ENCODE data around the gene C9orf85. TPM values are rescaled to one million over a fixed set of nuclear protein-coding genes. Genes with fewer than 3 reads are reported as not detected.

Gene C9orf85
- total and polyA plus RNA-seq, 4 experiments from 2014 or later, result 8.2 to 10.9 (median 10.5) TPM

GRCh38 chr9:71924576-71924975, 13.1 kb downstream of the C9orf85 start:
- H3K4me1 ChIP-seq (ENCODE audit: insufficient read depth, low read length), result no peaks in the 10 kb centered on the region
- intact Hi-C loops (cut with micrococcal nuclease), result no loop called here
- Mint-ChIP-seq H3K4me1 (peaks cover under 1 to 7% (median 5%) of the 10 kb centered on the region in 4 donors), H3K9me3 (no peaks in the 10 kb centered on the region), H3K27ac (no peak overlapping the region), H3K27me3 (no peaks in the 10 kb centered on the region), H3K4me3 (no peak overlapping the region), H3K36me3 (peaks cover 18 to 24% of the 10 kb centered on the region in 2 donors)
- ChIA-PET CTCF (ENCODE audit: partially characterized antibody) (interaction anchor here (0.8 kb wide), 1 partner anchor 12 kb away, joined by 3 read pairs; no protein-coding TSS in a partner anchor), POLR2A (ENCODE audit: partially characterized antibody) (no interaction called here)
- H3K27me3 ChIP-seq (ENCODE audit: insufficient read depth, low read length), result no peaks in the 10 kb centered on the region
- DNase-seq, result no peak
- H3K4me3 ChIP-seq (ENCODE audit: low read length in 2 of 2), result no peak overlapping the region
- H3K9me3 ChIP-seq (ENCODE audit: control insufficient read depth in 1 of 2, low read length in 2 of 2), result no peaks in the 10 kb centered on the region
- H3K27ac ChIP-seq (ENCODE audit: low read depth, low read length), result no peak overlapping the region
- H3K36me3 ChIP-seq (ENCODE audit: insufficient read depth, low read length), result no peaks in the 10 kb centered on the region

GRCh38 chr9:71925834-71926233, 14.4 kb downstream of the C9orf85 start:
- H3K9me3 ChIP-seq (ENCODE audit: control insufficient read depth in 1 of 2, low read length in 2 of 2), result no peaks in the 10 kb centered on the region
- no peak overlapping the region for H3K4me3 ChIP-seq (ENCODE audit: low read length in 2 of 2)
- DNase-seq, result no peak
- Mint-ChIP-seq H3K9me3 (no peaks in the 10 kb centered on the region), H3K4me1 (peaks cover 0 to 8% (median 5%) of the 10 kb centered on the region in 4 donors), H3K4me3 (no peak overlapping the region), H3K27me3 (no peaks in the 10 kb centered on the region), H3K36me3 (peaks cover 16 to 24% of the 10 kb centered on the region in 2 donors), H3K27ac (no peak overlapping the region)
- no peaks in the 10 kb centered on the region for H3K36me3 ChIP-seq (ENCODE audit: insufficient read depth, low read length)
- intact Hi-C loops (cut with micrococcal nuclease), result no loop called here
- no peaks in the 10 kb centered on the region for H3K27me3 ChIP-seq (ENCODE audit: insufficient read depth, low read length)
- ChIA-PET CTCF (ENCODE audit: partially characterized antibody) (interaction anchor here (1.0 kb wide), 1 partner anchor 119 kb away, joined by 5 read pairs; no protein-coding TSS in a partner anchor), POLR2A (ENCODE audit: partially characterized antibody) (interaction anchor here (0.7 kb wide), 1 partner anchor 14 kb away, joined by 5 read pairs; the partner anchor contains the start of genes ABHD17B and C9orf85)
- no peak overlapping the region for H3K27ac ChIP-seq (ENCODE audit: low read depth, low read length)
- no peaks in the 10 kb centered on the region for H3K4me1 ChIP-seq (ENCODE audit: insufficient read depth, low read length)

GRCh38 chr9:71928376-71928775, 16.9 kb downstream of the C9orf85 start:
- intact Hi-C loops (cut with micrococcal nuclease), result no loop called here
- Mint-ChIP-seq H3K9me3 (peaks cover 0 to 2% (median 0%) of the 10 kb centered on the region in 8 donors), H3K4me1 (peaks cover 3 to 13% (median 5%) of the 10 kb centered on the region in 4 donors), H3K36me3 (peaks cover 7 to 22% of the 10 kb centered on the region in 2 donors), H3K27me3 (no peaks in the 10 kb centered on the region), H3K27ac (no peak overlapping the region), H3K4me3 (no peak overlapping the region)
- Histone ChIP-seq H3K4me3 (ENCODE audit: low read length in 2 of 2) (no peak overlapping the region), H3K27me3 (ENCODE audit: insufficient read depth, low read length) (no peaks in the 10 kb centered on the region), H3K4me1 (ENCODE audit: insufficient read depth, low read length) (no peaks in the 10 kb centered on the region), H3K36me3 (ENCODE audit: insufficient read depth, low read length) (no peaks in the 10 kb centered on the region), H3K27ac (ENCODE audit: low read depth, low read length) (no peak overlapping the region), H3K9me3 (ENCODE audit: control insufficient read depth in 1 of 2, low read length in 2 of 2) (no peaks in the 10 kb centered on the region)
- POLR2A ChIA-PET (ENCODE audit: partially characterized antibody), result no interaction called here
- CTCF ChIA-PET (ENCODE audit: partially characterized antibody), result interaction anchor here (1.2 kb wide), 1 partner anchor 15 kb away, joined by 3 read pairs; no protein-coding TSS in a partner anchor
- no peak for DNase-seq

- Histone ChIP-seq H3K36me3 (ENCODE audit: insufficient read depth, low read length) (no peaks in the 10 kb centered on the region), H3K4me1 (ENCODE audit: insufficient read depth, low read length) (no peaks in the 10 kb centered on the region), H3K4me3 (ENCODE audit: low read length in 2 of 2) (no peak overlapping the region), H3K9me3 (ENCODE audit: control insufficient read depth in 1 of 2, low read length in 2 of 2) (no peaks in the 10 kb centered on the region), H3K27me3 (ENCODE audit: insufficient read depth, low read length) (no peaks in the 10 kb centered on the region), H3K27ac (ENCODE audit: low read depth, low read length) (no peak overlapping the region)
- H3K36me3 Mint-ChIP-seq, result peaks cover 4 to 19% of the 10 kb centered on the region in 2 donors
- H3K4me3 Mint-ChIP-seq, result no peak overlapping the region
- H3K27ac Mint-ChIP-seq, result no peak overlapping the region
- H3K9me3 Mint-ChIP-seq, result peaks cover 0 to 2% (median 0%) of the 10 kb centered on the region in 8 donors
- peaks cover 3 to 13% (median 6%) of the 10 kb centered on the region in 4 donors for H3K4me1 Mint-ChIP-seq
- CTCF ChIA-PET (ENCODE audit: partially characterized antibody), result interaction anchor here (1.2 kb wide), 1 partner anchor 15 kb away, joined by 3 read pairs; no protein-coding TSS in a partner anchor
- H3K27me3 Mint-ChIP-seq, result no peaks in the 10 kb centered on the region
- intact Hi-C loops (cut with micrococcal nuclease), result no loop called here
- POLR2A ChIA-PET (ENCODE audit: partially characterized antibody), result no interaction called here
- no peak for DNase-seq
Measured at GRCh38 chr9:71928806-71929205, 17.4 kb downstream of the C9orf85 start.

GRCh38 chr9:71929223-71929622, 17.8 kb downstream of the C9orf85 start:
- no peak overlapping the region for H3K27ac Mint-ChIP-seq
- CTCF ChIA-PET (ENCODE audit: partially characterized antibody), result no interaction called here
- H3K4me3 Mint-ChIP-seq, result no peak overlapping the region
- Histone ChIP-seq H3K36me3 (ENCODE audit: insufficient read depth, low read length) (no peaks in the 10 kb centered on the region), H3K4me3 (ENCODE audit: low read length in 2 of 2) (no peak overlapping the region), H3K27me3 (ENCODE audit: insufficient read depth, low read length) (no peaks in the 10 kb centered on the region), H3K9me3 (ENCODE audit: control insufficient read depth in 1 of 2, low read length in 2 of 2) (no peaks in the 10 kb centered on the region), H3K27ac (ENCODE audit: low read depth, low read length) (no peak overlapping the region), H3K4me1 (ENCODE audit: insufficient read depth, low read length) (no peaks in the 10 kb centered on the region)
- H3K9me3 Mint-ChIP-seq, result peaks cover 0 to 2% (median 0%) of the 10 kb centered on the region in 8 donors
- peaks cover 3 to 13% (median 6%) of the 10 kb centered on the region in 4 donors for H3K4me1 Mint-ChIP-seq
- peaks cover 2 to 19% of the 10 kb centered on the region in 2 donors for H3K36me3 Mint-ChIP-seq
- no peak for DNase-seq
- POLR2A ChIA-PET (ENCODE audit: partially characterized antibody), result no interaction called here
- intact Hi-C loops (cut with micrococcal nuclease), result no loop called here
- no peaks in the 10 kb centered on the region for H3K27me3 Mint-ChIP-seq

GRCh38 chr9:71929791-71930440, 18.5 kb downstream of the C9orf85 start:
- intact Hi-C loops (cut with micrococcal nuclease), result no loop called here
- Mint-ChIP-seq H3K27me3 (no peaks in the 10 kb centered on the region), H3K36me3 (peaks cover 1 to 19% of the 10 kb centered on the region in 2 donors), H3K4me3 (no peak overlapping the region), H3K9me3 (peaks cover 0 to 2% (median 0%) of the 10 kb centered on the region in 8 donors), H3K27ac (no peak overlapping the region), H3K4me1 (peaks cover 4 to 13% (median 7%) of the 10 kb centered on the region in 4 donors)
- Histone ChIP-seq H3K9me3 (ENCODE audit: control insufficient read depth in 1 of 2, low read length in 2 of 2) (no peaks in the 10 kb centered on the region), H3K4me1 (ENCODE audit: insufficient read depth, low read length) (no peaks in the 10 kb centered on the region), H3K36me3 (ENCODE audit: insufficient read depth, low read length) (no peaks in the 10 kb centered on the region), H3K4me3 (ENCODE audit: low read length in 2 of 2) (no peak overlapping the region), H3K27ac (ENCODE audit: low read depth, low read length) (no peak overlapping the region), H3K27me3 (ENCODE audit: insufficient read depth, low read length) (no peaks in the 10 kb centered on the region)
- DNase-seq, result no peak
- ChIA-PET POLR2A (ENCODE audit: partially characterized antibody) (no interaction called here), CTCF (ENCODE audit: partially characterized antibody) (no interaction called here)

GRCh38 chr9:71931166-71931565, 19.7 kb downstream of the C9orf85 start:
- H3K27me3 ChIP-seq (ENCODE audit: insufficient read depth, low read length), result no peaks in the 10 kb centered on the region
- intact Hi-C loops (cut with micrococcal nuclease), result no loop called here
- ChIA-PET POLR2A (ENCODE audit: partially characterized antibody) (no interaction called here), CTCF (ENCODE audit: partially characterized antibody) (interaction anchor here (1.1 kb wide), 2 partner anchors 12 to 327 kb away, joined by 3 to 4 read pairs; no protein-coding TSS in a partner anchor)
- Mint-ChIP-seq H3K4me3 (no peak overlapping the region), H3K9me3 (peaks cover 0 to 2% (median 0%) of the 10 kb centered on the region in 8 donors), H3K27me3 (no peaks in the 10 kb centered on the region), H3K27ac (no peak overlapping the region), H3K36me3 (peaks cover 1 to 19% of the 10 kb centered on the region in 2 donors), H3K4me1 (peaks cover 11 to 20% (median 16%) of the 10 kb centered on the region in 4 donors)
- H3K4me1 ChIP-seq (ENCODE audit: insufficient read depth, low read length), result no peaks in the 10 kb centered on the region
- H3K36me3 ChIP-seq (ENCODE audit: insufficient read depth, low read length), result no peaks in the 10 kb centered on the region
- H3K9me3 ChIP-seq (ENCODE audit: control insufficient read depth in 1 of 2, low read length in 2 of 2), result no peaks in the 10 kb centered on the region
- H3K4me3 ChIP-seq (ENCODE audit: low read length in 2 of 2), result no peak overlapping the region
- no peak for DNase-seq
- no peak overlapping the region for H3K27ac ChIP-seq (ENCODE audit: low read depth, low read length)
